ENCODE results near the gene PRKCD.

PRKCD gene

GRCh38 chr3:53157974-53158580, 2.9 kb upstream of the PRKCD start:
- DNase-seq, result no peak

GRCh38 chr3:53158765-53159155, 2.2 kb upstream of the PRKCD start:
- DNase-seq, result no peak

DNA sequence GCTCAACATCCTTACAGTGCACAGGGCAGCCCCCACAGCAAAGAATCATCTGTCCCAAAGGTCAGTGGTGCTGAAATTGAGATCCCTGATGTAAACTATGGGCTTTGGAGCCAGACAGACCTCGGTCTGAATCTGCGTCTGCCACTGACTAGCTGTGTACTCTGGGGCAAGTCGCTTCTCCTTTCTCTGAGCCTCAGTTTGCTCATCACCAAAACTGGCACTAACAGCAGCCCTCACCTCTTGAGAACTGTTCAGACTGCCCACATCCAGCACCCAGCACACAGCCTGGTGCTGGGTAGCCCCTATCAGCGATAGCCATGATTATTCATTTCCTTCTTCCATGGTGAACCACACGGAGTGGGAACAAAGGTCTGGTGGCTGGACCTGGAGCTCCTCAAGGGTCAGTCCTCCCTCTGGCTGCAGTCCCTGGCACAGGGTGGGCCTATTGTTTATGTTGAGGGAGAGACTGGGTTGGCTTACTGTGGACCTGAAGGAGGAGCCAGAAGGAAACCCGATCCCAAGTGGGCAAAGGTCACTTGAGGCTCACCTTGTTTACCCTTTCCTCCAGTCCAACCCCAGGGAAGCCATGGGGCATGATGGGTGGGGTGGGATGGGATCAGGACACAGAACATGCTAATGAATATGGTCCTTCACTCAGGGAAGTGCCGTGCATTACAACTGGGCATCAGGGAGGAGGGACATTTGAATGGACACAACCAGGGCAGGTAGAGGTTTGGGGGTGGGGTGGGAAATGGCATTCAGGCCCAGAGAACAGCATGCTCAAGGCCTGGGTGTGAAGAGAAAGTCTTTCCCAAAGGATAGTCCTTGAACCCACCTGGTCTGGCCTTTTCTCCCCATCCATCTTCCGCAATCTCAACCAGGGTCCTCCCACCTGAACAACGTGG, 1.6 kb upstream of the PRKCD start:
- DNase-seq, result no peak

DNA sequence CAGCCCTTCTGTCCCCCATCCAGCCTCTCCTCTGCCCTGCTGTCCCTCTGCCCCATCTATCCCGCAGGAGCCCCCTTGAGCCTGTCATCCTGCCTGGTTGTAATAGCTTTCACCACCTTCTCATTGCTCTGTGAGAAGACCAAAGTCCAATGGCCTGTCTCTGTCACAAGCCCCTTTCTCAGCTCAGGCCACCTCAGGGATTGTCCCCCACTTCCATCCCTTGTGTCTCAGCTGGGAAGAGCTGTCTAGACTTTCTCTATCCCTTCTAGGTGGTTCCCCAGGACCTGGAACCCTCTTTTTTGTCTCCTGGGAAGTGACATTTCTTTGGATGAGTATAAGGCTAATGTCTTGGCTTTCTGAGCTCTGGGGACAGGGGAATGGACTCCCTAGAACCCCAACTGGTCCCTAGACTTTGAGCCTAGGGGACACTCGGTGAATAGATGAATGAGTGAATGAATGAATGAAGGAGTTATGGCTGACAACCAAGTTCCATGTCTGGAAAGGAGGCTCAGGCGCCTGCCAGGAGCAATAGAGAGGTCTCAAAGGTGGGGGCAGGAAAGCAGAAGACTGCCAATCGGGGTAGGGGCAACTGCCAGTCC, 849 bp upstream of the PRKCD start:
- no peak for DNase-seq

DNA sequence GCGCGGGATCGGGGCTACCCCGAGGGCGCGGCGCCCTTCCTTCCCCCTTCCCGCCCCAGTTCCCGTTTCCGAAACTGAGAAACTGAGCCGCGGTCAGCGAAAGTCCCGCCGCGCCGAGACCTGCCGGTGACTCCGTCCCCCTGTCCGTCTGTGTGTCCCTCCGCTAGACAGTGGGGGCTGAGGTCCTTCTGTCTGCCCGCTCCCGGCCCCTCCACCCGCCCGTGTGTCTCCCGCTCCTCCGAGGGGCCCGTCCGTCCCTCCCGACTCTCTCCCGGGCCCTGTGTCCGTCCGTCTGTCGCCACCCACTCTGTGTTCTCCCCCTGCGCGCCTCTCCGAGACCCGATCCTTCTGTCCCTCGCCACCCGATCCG, 426 bp downstream of the PRKCD start:
- no peak for DNase-seq

DNA sequence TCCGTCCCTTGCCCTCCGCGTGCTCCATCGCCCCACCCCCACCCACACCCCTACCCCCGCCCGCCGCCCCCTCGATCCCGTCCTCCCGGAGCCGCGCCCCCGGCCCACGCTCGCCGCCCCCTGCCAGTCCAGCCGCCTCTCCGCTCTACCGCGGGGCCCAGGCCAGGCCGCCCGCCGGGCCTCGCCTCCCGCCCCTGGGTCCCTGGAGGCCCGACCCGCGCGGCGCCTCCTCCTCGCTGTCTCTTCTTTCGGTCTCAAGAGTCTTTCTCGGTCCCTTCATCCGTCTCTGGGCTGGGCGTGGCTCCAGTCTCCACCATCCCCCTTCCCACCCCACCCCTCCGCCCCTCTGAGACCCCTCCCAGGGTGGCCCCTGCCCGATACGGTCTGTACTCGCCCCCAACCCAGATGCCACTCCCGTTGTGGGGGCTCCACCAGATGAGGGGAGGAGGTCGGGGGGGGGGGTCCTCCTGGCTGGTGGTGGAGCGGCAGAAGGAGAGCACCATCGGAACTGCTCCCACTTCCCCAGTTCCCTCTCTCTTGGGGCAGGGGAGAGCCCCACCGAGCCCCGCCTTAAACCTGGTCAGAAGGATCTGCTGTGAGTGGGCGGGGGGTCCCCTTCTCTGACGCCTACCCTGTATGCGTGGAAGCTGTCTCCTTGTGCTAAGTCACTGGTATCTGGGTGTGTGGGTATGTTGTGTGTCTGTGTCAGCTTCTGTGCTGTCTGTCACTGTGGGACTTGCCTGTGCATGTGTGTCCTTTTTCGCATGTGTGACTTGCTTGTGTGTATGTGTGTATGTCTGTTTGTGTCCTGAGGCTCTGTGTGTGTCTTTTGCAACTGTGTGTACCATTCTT, 1.0 kb downstream of the PRKCD start:
- DNase-seq, result no peak

DNA sequence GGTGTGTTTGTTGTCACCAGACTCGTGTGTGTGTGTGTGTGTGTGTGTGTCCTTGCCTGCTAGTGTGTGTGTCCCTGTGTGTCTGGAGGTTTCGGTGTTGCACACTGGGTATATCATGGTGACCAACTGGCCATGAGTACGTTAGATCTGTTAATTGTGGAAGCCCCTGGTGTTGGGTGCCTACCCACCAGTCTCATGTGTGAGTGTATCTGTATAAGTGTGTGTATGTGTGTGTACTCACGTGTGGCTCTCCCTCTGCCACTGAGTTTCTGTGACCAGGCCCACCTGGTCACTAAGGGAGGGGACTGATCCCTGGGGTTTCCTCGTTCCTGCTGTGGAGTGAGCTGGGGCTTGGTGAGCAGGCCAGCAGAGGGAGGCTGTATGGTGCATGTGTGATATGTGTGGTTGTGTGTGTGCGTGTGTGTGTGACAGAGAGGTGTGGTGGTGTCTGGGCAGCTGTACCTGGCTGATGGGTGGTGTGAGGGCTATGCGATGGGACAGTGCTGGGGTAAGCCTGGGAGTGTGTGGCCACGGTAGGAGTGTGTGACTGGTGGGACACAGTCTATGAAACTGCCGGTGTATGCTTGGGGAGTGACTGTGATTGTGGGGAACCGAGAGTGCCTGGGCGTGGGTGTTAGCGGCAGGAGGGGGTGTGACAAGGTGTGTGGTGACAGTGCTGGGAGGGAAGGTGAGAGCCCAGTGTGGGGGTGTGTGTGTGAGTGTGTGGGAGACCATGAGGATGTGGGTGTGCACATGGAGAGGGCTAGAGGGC, 1.8 kb downstream of the PRKCD start:
- DNase-seq, result no peak

- DNase-seq, result no peak
Observed at GRCh38 chr3:53163444-53164387, 2.7 kb downstream of the PRKCD start.

GRCh38 chr3:53164911-53165310, 3.9 kb downstream of the PRKCD start:
- DNase-seq, result no peak

GRCh38 chr3:53166206-53166605, 5.2 kb downstream of the PRKCD start:
- no peak for DNase-seq

DNA sequence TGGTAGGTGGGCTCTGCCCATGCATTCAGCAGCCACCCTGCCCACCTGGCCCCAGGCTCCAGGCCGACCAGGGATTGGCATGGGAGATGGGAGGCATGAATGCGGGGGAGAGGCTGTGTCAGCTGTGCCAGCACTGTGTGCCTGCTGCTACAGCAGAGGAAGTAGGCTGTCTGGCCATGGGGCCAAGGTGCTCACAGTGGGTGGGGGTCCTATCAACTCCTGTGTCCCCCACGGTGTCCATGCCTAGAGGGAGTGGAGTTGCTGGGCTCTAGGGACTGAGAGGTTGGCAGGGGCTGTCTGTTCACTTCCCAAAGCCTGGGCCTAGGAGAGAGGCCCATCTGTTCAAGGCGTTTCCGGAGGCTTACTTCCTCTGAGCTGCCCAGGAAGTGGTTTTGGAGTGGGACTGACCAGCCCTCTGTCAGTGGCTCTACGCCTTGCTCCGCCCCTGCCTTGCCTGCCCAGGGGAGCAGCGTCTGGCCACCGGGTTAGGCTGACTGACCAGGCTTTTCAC, 5.8 kb downstream of the PRKCD start:
- peak; percentile 19 for DNase-seq

DNA sequence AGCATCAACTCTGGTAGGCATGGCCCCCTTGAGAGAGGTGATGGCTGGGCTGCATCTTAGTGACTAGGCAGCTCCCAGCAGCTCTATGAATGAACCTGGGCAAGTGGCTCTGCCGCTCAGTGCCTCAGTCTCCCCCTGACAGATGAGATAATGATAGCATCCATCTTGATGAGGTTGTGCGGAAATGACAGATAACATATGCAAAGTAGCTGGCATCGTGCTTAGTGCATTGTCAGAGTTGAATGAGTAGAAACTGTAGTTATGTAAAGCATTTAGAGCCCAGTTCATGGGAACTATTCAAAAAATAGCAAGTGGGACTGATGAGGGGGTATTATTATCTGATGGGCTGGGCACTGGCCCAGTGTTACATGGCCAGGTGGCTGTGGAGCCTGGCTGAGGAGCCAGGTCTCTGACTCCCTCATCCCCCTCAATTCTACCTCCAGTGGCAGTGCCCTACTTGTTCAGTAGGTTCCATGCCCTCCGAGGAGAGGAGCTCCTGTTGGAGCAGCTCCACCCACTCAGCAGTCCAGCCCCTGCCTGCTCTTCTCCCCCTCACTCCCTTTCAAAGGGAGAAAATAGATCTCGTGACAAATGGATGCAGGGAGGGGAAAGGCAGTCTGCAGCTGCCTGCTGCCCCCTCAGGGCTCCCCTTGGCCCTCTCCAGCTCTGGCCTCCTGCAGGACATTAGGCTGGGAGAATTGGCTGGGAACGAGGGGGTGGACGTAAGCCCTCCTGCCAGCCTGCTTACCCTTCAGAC, 6.6 kb downstream of the PRKCD start:
- DNase-seq, result no peak

DNA sequence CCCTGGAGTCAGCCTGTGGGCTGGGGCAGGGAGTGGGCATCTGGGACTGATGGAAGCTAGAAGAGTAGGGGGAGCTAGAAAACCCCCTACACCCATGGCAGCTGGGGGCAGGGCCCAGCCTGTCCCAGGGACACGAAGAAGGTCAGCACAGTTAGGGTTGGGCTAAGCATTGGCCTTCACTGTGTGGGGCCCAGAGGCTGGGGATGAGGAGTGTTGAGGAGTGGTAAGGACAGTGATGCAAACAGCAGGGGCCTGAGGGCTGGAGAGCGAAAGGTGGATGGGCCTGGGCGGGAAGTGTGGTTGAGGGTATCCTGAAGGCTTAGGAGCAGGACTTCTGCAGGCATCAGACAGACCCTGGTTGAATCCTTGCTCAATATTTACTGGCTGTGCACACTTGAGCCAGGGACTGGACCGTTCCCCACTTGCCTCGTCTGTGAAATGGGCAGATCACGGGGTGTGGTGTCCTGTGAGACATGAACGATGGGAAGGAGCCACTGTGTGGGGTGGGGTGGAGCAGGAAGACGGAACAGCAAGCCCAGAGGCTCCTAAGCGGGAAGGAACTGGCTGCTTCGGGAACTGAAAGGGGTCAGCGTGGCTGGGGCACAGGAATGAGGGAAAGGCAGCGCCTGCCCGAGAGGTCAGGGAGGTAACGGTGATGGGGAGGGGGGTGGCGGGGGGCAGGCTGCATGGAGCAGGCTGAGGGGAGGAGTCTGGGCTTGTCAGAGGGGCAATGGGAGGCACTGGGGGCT, 7.3 kb downstream of the PRKCD start:
- no peak for DNase-seq

DNA sequence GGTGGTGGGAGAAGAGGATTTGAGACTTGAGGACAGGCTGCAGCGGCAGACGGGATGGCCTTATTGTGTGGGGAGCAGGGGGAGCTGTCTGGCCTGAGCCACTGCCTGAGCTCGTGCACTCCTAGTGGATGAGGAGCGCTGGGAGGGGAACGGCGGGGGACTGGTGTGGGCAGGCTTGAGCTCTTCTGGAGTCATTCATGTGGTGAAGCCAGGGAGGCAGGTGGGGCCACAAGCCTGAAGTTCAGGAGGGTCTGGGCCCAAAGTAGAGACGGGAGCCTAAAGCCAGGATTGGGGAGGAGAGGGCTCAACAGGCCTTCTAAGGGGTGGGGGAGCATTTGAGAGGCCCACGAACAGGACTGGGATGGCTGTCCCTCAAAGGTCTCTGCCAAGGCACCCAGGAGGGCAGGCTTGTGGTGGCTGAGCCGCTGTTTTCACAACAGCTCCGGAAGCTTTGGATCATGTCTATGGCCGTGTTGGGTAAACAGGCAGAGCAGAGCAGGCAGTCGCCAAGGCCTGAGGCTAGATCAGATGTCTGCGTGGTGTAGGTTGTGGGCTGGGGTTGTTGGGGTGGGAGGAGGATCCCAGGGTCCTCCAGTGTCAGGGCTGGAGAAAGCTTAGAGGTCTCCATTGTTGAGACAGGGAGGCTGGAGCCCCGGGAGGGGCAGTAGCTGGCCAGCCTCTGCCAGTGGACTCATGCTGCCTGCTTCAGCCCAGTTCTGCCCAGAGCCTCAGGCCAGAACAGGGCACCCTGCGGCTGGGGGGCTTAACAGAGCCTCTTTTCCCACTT, 8.2 kb downstream of the PRKCD start:
- no peak for DNase-seq

DNA sequence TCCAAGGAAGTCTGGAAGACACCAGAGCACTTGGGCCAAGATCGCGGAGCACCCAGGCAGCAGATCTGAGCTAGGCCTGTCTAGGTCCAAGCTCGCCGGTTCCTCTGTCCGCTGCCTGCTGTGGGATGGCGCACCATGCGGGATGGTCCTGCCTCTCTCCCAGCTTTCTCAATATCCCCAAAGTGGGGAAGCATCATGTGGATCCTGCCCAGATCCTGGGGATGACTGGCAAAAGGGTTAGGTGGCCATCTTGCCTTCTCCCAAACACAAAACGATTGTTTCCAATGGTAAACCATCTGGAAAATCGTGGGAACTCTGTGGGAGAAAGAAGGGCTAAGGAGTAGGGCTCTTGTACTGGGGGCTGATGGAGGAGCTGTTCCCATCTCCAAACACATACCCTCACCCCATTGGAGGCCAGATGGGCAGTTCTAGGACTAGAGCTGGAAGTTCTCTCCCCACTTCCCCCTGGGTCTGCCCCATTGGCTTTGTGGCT, 8.9 kb downstream of the PRKCD start:
- DNase-seq, result no peak

DNA sequence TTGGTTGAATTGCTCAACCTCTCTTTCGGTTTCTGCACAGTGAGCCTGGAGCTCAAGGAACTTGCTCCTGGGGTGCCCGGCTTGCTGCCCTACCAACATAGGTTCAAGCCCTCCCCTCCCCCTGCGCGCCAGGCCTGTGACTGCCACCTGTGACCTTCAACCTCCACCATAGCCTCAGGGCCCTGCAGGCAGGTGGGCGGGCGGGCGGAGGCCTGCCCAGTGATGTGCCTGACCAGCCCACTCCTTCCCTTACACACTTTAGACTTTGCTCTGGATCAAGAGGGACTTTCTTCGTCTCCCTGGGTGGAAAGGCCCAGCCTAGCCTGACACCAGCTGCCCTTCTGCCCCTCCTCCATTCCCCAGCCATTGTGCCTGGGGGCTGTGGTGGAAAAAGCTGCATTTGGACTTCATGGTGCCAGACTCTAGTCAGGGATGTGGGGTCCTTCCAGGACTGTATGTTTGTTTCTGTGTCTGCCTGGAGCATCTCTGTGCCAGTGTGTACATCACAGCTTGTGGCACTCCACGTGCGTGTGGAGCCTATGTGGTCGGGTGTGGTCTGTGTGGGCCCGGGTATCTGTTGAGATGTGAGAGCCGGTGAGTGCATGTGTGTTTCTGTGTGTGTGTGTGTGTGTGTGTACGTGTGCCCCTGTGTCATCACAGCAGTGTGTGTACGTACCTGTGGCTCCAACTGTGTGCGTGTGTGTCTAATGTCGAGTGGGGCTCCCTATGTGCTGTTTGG, 9.5 kb downstream of the PRKCD start:
- no peak for DNase-seq

GRCh38 chr3:53171064-53171418, 10.0 kb downstream of the PRKCD start:
- DNase-seq, result no peak
